Measurements from ENCODE around the gene HDAC10.

HDAC10 gene

DNA sequence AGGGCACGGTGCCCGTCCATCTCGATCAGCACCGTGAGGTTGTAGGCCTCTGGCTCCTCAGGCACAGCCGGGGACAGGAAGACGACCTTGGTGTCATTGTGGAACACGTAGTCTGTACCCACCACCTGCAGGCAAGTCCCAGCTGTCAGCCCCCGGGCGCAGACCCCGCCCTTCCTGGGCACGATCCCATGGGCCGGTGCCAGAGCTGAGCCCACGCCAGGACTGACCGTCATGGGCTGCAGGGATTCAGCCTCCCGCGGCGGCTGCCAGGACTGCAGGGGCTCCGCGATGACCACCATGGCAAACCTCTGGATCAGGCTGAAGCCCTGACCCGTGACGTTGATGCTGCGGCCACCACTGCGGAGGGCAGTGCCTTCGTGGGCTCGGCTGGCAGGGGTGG is 30.9 kb upstream of the HDAC10 start:
- Histone ChIP-seq H3K27ac (no peak overlapping the region), H3K4me3 (ENCODE audit: low read depth in 1 of 2, low read length in 1 of 2) (no peak overlapping the region), H3K36me3 (no peaks in the 10 kb centered on the region), H3K27me3 (no peaks in the 10 kb centered on the region), H3K4me1 (ENCODE audit: control insufficient read depth in 1 of 2, insufficient read depth in 1 of 2, low read depth in 1 of 2, low read length in 1 of 2) (no peaks in the 10 kb centered on the region), H3K9me3 (no peaks in the 10 kb centered on the region)
- TF ChIP-seq, protein P1, sequence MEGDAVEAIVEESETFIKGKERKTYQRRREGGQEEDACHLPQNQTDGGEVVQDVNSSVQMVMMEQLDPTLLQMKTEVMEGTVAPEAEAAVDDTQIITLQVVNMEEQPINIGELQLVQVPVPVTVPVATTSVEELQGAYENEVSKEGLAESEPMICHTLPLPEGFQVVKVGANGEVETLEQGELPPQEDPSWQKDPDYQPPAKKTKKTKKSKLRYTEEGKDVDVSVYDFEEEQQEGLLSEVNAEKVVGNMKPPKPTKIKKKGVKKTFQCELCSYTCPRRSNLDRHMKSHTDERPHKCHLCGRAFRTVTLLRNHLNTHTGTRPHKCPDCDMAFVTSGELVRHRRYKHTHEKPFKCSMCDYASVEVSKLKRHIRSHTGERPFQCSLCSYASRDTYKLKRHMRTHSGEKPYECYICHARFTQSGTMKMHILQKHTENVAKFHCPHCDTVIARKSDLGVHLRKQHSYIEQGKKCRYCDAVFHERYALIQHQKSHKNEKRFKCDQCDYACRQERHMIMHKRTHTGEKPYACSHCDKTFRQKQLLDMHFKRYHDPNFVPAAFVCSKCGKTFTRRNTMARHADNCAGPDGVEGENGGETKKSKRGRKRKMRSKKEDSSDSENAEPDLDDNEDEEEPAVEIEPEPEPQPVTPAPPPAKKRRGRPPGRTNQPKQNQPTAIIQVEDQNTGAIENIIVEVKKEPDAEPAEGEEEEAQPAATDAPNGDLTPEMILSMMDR (IDR thresholded peaks at IDR 0.05): no peak

DNA sequence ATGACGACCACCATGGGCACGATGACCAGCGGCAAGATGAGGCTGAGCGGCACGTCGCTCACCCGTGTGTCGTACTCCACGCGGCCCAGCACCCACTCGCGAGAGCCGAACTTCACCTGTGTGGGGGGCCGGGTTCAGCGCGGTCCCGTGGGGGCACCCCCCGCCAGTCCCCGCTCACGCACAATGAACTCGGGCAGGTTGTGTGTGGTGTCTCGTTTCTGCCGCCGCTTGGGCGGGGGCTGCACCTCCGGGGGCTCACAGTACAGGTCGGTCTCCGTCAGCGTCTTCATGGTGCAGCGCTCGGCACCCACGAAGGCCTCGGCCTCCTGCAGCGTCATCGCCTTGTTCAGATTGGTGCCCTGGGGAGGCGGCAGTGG is 30.3 kb upstream of the HDAC10 start:
- no peaks in the 10 kb centered on the region for H3K4me1 ChIP-seq (ENCODE audit: control insufficient read depth in 1 of 2, insufficient read depth in 1 of 2, low read depth in 1 of 2, low read length in 1 of 2)
- no peaks in the 10 kb centered on the region for H3K9me3 ChIP-seq
- TF ChIP-seq, protein P1 (IDR thresholded peaks at IDR 0.05): no peak
- no peaks in the 10 kb centered on the region for H3K27me3 ChIP-seq
- no peak overlapping the region for H3K27ac ChIP-seq
- H3K4me3 ChIP-seq (ENCODE audit: low read depth in 1 of 2, low read length in 1 of 2): no peak overlapping the region
- H3K36me3 ChIP-seq: no peaks in the 10 kb centered on the region

DNA sequence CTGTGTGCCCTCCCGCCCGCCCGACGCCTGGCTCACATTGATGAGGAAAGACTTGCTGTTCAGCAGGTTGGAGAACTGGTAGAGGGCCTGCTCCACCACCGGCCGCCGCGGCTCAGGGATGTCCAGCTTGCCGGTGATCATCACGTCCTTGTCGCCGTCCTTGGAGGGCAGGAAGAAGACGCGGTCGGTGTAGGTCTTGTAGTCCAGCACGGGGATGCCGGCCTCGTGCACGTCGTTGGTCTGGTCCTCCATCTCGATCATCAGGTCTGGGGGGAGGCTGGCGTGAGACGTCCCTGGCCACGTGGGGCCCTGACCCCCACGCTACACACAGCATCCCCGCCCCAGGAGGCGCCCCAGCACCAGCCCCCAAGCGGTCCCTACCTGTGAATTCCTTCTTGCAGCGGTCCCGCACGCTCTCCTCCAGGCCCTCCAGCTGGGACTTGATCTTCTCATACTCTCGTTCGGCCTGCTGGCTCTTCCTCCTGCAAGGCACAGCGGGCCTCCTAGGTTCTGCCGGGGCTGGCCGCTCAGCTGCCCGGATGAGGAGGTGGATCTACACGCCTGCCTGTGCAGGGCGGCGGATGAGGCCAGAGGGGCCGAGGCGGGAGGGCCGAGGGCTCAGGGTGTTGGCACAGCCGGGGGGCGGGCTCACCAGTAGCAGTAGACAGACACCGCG is 29.8 kb upstream of the HDAC10 start:
- H3K27ac ChIP-seq: no peak overlapping the region
- H3K4me3 ChIP-seq (ENCODE audit: low read depth in 1 of 2, low read length in 1 of 2): no peak overlapping the region
- no peaks in the 10 kb centered on the region for H3K27me3 ChIP-seq
- TF ChIP-seq, protein P1 (IDR thresholded peaks at IDR 0.05): no peak
- no peaks in the 10 kb centered on the region for H3K4me1 ChIP-seq (ENCODE audit: control insufficient read depth in 1 of 2, insufficient read depth in 1 of 2, low read depth in 1 of 2, low read length in 1 of 2)
- H3K9me3 ChIP-seq: no peaks in the 10 kb centered on the region
- no peaks in the 10 kb centered on the region for H3K36me3 ChIP-seq

DNA sequence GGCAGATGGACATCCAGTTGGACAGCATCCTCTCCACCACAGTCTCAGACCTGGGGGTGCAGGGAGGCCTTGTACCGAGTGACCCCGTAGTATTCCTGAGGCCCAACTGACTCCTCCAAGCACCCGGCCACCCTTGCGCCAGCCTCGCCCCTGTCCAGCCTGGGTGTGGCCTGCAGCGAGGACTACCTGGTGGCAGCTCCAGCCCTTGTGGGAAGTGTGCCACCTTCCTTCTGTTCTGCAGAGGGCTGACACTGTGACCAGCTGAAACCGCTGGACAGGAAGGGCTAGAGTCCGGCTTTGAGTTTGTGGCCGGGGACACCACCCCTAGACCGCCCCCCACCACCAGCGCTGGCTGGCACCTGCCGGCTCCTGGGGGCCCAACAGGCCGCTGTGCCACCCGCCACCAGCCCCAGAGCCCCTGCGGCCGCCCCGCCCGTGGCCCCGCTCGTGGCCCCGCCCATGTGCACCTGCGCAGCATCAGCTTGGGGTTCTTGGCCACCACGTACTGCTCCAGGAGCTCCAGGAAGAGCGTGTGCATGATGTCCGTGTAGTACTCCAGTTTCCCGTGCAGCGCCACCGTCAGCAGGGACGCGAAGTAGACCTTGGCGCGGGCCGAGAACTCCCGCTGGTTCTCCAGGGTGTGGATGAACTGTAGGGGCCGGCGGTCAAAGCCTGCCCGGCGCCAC is 29.1 kb upstream of the HDAC10 start:
- Histone ChIP-seq H3K27ac (no peak overlapping the region), H3K4me3 (ENCODE audit: low read depth in 1 of 2, low read length in 1 of 2) (no peak overlapping the region), H3K27me3 (no peaks in the 10 kb centered on the region), H3K4me1 (ENCODE audit: control insufficient read depth in 1 of 2, insufficient read depth in 1 of 2, low read depth in 1 of 2, low read length in 1 of 2) (no peaks in the 10 kb centered on the region), H3K9me3 (no peaks in the 10 kb centered on the region), H3K36me3 (no peaks in the 10 kb centered on the region)
- TF ChIP-seq, protein P1 (IDR thresholded peaks at IDR 0.05): no peak

DNA sequence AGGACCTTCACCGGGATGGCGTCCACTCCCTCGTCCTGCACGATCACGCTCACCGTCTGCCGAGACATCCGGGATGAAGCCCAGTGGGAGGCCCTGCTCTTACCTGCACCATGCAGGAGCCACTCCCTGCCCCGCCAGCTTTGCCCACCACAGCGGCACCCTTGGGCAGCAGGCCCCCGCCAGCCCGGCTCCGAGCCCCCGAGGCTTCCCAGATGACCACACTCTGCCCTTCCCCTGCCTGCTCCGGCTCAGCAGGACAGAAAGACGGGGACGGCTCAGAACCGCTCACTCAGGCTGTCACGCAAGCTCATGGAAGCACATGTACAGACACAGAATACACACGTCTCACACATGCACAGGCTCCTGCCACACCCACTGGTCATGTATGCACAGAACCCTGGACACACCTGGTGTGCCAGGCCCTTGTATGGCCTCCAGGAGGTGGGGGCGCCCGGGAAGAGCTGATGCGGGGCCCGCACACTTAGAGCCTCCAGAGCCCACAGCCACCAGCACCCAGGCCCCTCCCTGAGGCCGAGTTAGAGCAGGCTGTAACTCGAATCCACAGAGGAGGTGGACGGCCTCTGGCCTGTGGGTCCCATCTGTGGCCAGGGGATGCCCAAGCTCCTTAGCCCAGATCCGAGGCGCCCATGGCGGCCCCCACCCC is 28.0 kb upstream of the HDAC10 start:
- TF ChIP-seq, protein P1 (IDR thresholded peaks at IDR 0.05): no peak
- Histone ChIP-seq H3K27ac (no peak overlapping the region), H3K4me3 (ENCODE audit: low read depth in 1 of 2, low read length in 1 of 2) (no peak overlapping the region), H3K36me3 (no peaks in the 10 kb centered on the region), H3K9me3 (no peaks in the 10 kb centered on the region), H3K27me3 (peaks cover 3% of the 10 kb centered on the region), H3K4me1 (ENCODE audit: control insufficient read depth in 1 of 2, insufficient read depth in 1 of 2, low read depth in 1 of 2, low read length in 1 of 2) (no peaks in the 10 kb centered on the region)

Data from neutrophil (primary cell).